Natural killer cell (primary cell): ENCODE data around the gene PPP1R13L. TPM values are rescaled to one million over a fixed set of nuclear protein-coding genes. Genes with fewer than 3 reads are reported as not detected.

Experiments used
- ATAC-seq, 3 donors: fragments of 150-1000 bp in 2 of 3; fragments of 200-7000 bp in 1 of 3; cut with Tn5 transposase; 1 replicate in 1 of 3; 2 replicates in 2 of 3; pipeline ENCODE4 v1.10.0; 2021; ENCODE audit warnings: mild to moderate bottlenecking in 2 of 3, moderate library complexity in 2 of 3
- DNase-seq, 2 donors: peaks; one replicate each; pipeline versions ENCODE4 v3.0.0 to v3.0.0-alpha.2; 2013 to 2021; ENCODE audit warnings: mixed read lengths in 1 of 2
- H3K27ac ChIP-seq: one replicate; pipeline ENCODE4 v1.5.1; 2013; ENCODE audit warnings: mild to moderate bottlenecking, low read length
- H3K27me3 ChIP-seq: one replicate; pipeline ENCODE4 v1.6.1; 2013; ENCODE audit warnings: low read length; ENCODE audit not compliant: control insufficient read depth, insufficient read depth
- H3K36me3 ChIP-seq: one replicate; pipeline ENCODE4 v1.6.1; 2013; ENCODE audit warnings: low read length; ENCODE audit not compliant: control insufficient read depth, insufficient read depth
- H3K4me1 ChIP-seq: one replicate; pipeline ENCODE4 v1.6.1; 2013; ENCODE audit warnings: low read length; ENCODE audit not compliant: control insufficient read depth, insufficient read depth
- H3K4me3 ChIP-seq: one replicate; pipeline ENCODE4 v1.5.1; 2013; ENCODE audit warnings: low read length
- H3K9me3 ChIP-seq: one replicate; pipeline ENCODE4 v1.6.1; 2013; ENCODE audit warnings: low read length; ENCODE audit not compliant: control insufficient read depth, insufficient read depth
- H3K27ac Mint-ChIP-seq, 2 donors: one replicate each; pipeline ENCODE4 v1.8.0; 2022; ENCODE audit warnings: mild to moderate bottlenecking in 2 of 2, mixed read lengths in 2 of 2, moderate library complexity in 1 of 2
- H3K27me3 Mint-ChIP-seq, 2 donors: one replicate each; pipeline ENCODE4 v1.8.0; 2022; ENCODE audit warnings: low read depth in 2 of 2, mixed read lengths in 2 of 2
- H3K36me3 Mint-ChIP-seq: one replicate; pipeline ENCODE4 v1.8.0; 2022; ENCODE audit warnings: mixed read lengths
- H3K4me1 Mint-ChIP-seq, 2 donors: one replicate each; pipeline ENCODE4 v1.8.0; 2022; ENCODE audit warnings: mixed read lengths in 2 of 2
- H3K4me3 Mint-ChIP-seq: one replicate; pipeline ENCODE4 v1.8.0; 2022; ENCODE audit warnings: mild to moderate bottlenecking, moderate library complexity, mixed read lengths
- H3K9me3 Mint-ChIP-seq, 2 donors: one replicate each; pipeline ENCODE4 v1.8.0; 2022; ENCODE audit warnings: mixed read lengths in 2 of 2
- WGBS: methylation state at CpG from one replicate; pipeline ENCODE4 v1.1.7; 2013; ENCODE audit warnings: missing lambda C conversion rate; ENCODE audit not compliant: insufficient coverage; 5-methylcytosine and 5-hydroxymethylcytosine counted together
- intact Hi-C: fragments of 100-400 bp; cut with micrococcal nuclease; formaldehyde crosslinking; loops from one replicate; pipeline ENCODE4 v1.14.2; 2022
- total RNA-seq, 4 donors: library from RNA; stranded (reverse); fragments of 120-200 nt in 1 of 4; gene quantifications; one replicate each; pipeline versions ENCODE4 v1.2.3 to v1.2.4, GENCODE V29; 2013 to 2022
- TF ChIP-seq, protein P1 (sequence below): fragments of 200-600 bp; IDR thresholded peaks from one replicate; pipeline ENCODE4 v1.8.0; 2022; ENCODE audit warnings: antibody characterized with exemption

The PPP1R13L gene
- total RNA-seq, 3 donors from 2014 or later (not counting 1 experiment from before 2014, with no cell fraction given): 5.6 to 7.4 (median 5.9) TPM

DNA sequence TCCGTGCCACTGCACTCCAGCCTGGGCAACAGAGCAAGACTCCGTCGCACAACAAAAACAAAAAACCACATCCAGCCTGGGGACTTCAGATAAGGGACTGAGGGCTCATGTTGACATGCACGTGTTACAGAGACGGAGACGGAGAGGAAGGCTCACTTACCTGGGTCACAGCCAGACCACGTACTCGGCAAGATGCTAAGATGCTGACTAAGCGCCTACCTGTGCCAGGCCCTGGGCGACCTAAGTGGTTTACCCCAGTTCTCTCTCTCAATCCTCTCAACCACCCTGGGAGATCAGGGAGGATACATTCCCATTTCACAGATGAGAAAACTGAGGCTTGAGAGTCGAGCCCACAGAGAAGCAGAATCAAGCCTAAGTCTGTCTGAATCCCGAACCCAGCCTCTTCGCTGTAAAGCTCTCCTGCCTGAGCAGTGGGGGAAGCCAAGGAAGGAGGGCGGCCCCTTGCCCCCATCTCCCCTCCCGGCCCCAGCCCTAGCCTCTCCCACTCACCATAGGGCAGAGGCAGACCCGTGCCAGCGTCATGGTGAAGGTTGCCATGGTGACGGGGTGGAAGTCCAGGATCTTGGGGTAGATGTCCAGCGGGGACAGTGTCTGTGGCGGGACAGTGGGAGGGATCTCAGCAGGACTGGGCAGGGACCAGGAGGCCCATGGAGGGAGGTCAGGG lies 48.0 kb downstream of the PPP1R13L start:
- Histone ChIP-seq H3K9me3 (no peaks in the 10 kb centered on the region), H3K4me1 (no peaks in the 10 kb centered on the region), H3K27me3 (no peaks in the 10 kb centered on the region), H3K27ac (no peak overlapping the region), H3K4me3 (no peak overlapping the region), H3K36me3 (peaks cover 8% of the 10 kb centered on the region)
- no peak for DNase-seq
- no peak overlapping the region for H3K4me3 Mint-ChIP-seq
- peaks cover 0 to 5% of the 10 kb centered on the region in 2 donors for H3K4me1 Mint-ChIP-seq
- 88% methylated on average over 18 of the region's 20 CpGs for WGBS
- H3K27me3 Mint-ChIP-seq: no peaks in the 10 kb centered on the region
- H3K36me3 Mint-ChIP-seq: no peaks in the 10 kb centered on the region
- no peak overlapping the region for H3K27ac Mint-ChIP-seq
- no peaks in the 10 kb centered on the region for H3K9me3 Mint-ChIP-seq
- intact Hi-C loops: no loop called here
- ATAC-seq: no peak
- TF ChIP-seq, protein P1, sequence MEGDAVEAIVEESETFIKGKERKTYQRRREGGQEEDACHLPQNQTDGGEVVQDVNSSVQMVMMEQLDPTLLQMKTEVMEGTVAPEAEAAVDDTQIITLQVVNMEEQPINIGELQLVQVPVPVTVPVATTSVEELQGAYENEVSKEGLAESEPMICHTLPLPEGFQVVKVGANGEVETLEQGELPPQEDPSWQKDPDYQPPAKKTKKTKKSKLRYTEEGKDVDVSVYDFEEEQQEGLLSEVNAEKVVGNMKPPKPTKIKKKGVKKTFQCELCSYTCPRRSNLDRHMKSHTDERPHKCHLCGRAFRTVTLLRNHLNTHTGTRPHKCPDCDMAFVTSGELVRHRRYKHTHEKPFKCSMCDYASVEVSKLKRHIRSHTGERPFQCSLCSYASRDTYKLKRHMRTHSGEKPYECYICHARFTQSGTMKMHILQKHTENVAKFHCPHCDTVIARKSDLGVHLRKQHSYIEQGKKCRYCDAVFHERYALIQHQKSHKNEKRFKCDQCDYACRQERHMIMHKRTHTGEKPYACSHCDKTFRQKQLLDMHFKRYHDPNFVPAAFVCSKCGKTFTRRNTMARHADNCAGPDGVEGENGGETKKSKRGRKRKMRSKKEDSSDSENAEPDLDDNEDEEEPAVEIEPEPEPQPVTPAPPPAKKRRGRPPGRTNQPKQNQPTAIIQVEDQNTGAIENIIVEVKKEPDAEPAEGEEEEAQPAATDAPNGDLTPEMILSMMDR: no peak

DNA sequence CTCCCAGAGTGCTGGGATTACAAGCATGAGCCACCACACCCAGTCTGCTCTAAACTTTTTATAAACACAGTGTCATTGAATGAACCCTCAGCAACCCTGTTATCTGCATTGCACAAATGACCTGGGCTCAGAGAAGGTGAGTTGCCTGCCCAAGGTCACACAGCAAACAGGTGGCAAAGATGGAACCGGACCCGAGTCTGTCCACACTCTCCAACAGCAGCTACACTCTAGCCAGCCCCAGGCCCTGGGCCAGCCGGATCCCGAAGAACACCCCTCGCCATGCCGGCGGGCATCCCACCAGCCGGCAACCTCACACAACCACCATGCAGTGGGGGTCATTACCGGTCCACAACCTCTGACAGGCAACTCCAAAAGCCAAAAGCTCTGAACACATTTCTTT lies 49.0 kb downstream of the PPP1R13L start:
- Histone ChIP-seq H3K27me3 (no peaks in the 10 kb centered on the region), H3K4me3 (no peak overlapping the region), H3K4me1 (no peaks in the 10 kb centered on the region), H3K9me3 (no peaks in the 10 kb centered on the region), H3K27ac (no peak overlapping the region), H3K36me3 (peaks cover 11% of the 10 kb centered on the region)
- Mint-ChIP-seq H3K9me3 (no peaks in the 10 kb centered on the region), H3K4me1 (peaks cover 0 to 5% of the 10 kb centered on the region in 2 donors), H3K36me3 (no peaks in the 10 kb centered on the region), H3K27ac (no peak overlapping the region), H3K4me3 (no peak overlapping the region), H3K27me3 (no peaks in the 10 kb centered on the region)
- TF ChIP-seq, protein P1: no peak
- intact Hi-C loops: no loop called here
- DNase-seq (no peak), ATAC-seq (no peak)
- 96% methylated on average over 9 of the region's 9 CpGs for WGBS

DNA sequence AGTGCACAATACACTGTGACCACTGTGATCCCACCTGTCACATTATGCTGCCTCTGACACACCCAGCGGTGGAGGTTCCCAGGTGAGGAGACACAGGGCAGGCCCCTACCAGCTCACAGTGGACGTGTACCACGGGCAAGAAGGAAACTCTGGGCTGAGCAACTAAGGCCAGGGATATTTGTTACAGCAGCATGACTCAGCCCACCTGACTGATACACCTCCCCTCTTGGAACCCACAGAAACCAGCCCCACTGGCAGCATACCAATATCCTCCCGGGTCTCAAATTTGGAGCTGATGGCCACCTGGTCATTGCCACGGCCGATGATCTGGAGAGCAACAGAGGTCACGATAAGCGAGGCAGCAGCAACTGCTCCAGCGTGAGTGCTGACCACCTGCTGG lies 49.5 kb downstream of the PPP1R13L start:
- H3K36me3 Mint-ChIP-seq: no peaks in the 10 kb centered on the region
- peaks cover 0 to 5% of the 10 kb centered on the region in 2 donors for H3K4me1 Mint-ChIP-seq
- 98% methylated on average over 9 of the region's 9 CpGs for WGBS
- H3K4me3 Mint-ChIP-seq: no peak overlapping the region
- no peaks in the 10 kb centered on the region for H3K4me1 ChIP-seq
- H3K27ac Mint-ChIP-seq: no peak overlapping the region
- H3K36me3 ChIP-seq: peaks cover 11% of the 10 kb centered on the region
- ATAC-seq (no peak), DNase-seq (no peak)
- H3K9me3 ChIP-seq: no peaks in the 10 kb centered on the region
- H3K27ac ChIP-seq: no peak overlapping the region
- H3K27me3 Mint-ChIP-seq: no peaks in the 10 kb centered on the region
- H3K27me3 ChIP-seq: no peaks in the 10 kb centered on the region
- intact Hi-C loops: no loop called here
- no peak overlapping the region for H3K4me3 ChIP-seq
- no peaks in the 10 kb centered on the region for H3K9me3 Mint-ChIP-seq
- TF ChIP-seq, protein P1: no peak
